ENCODE results near the gene VWA7.

The VWA7 gene

DNA sequence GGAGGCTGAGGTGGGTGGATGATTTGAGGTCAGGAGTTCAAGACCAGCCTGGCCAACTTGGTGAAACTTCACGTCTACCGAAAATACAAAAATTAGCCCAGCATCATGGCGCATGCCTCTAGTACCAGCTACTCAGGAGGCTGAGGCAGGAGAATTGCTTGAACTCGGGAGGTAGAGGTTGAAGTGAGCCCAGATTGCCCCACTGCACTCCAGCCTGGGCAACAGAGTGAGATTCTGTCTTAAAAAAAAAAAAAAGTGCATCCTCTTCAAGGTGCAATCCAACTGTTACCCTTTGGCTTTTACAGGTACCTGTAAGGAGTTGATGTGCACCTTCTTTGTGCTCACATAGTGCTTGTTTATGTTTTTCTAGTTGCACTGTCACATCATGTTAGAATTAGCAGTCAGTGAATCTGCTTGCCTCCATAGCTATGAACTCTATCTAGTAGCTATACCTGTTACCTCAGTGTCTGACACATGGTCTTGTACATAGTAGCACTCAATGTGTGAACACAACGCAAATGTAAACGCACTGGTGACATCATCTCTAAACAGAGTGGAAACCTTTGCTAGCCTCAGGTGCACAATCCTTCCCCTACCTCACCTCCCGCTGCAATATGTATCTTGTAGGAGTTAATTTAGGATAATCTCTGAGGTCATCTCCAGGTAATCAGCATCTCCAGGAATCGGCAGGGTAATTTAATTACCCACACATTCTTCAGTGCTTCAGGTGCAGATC, 27.7 kb downstream of the VWA7 start:
- no peak for DNase-seq

DNA sequence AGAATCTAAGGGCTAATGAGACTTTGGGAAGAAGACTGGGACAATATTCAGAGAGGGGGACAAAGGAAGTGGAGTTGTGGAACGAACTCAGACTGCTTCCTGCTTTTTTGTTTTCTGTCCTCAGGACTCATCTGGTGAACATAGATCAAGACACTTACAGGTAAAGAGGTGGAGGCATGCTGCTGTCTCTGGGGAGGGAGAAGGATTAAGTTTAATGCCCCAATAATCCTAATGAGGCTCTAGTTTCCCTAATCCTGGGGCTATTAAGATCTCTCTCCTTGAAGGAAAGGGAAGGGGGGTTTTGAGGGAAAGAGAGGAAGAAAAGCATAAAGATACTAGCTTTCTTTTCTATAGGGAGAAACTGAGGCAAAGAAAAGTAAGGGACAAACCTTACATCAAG, 32.7 kb downstream of the VWA7 start:
- no peak for DNase-seq

- no peak for DNase-seq
Measured at GRCh38 chr6:31742894-31743293, 34.2 kb downstream of the VWA7 start.

GRCh38 chr6:31741815-31742214, 35.3 kb downstream of the VWA7 start:
- DNase-seq, result no peak

- DNase-seq, result no peak
Measured at GRCh38 chr6:31740397-31741223, 36.5 kb downstream of the VWA7 start.

DNA sequence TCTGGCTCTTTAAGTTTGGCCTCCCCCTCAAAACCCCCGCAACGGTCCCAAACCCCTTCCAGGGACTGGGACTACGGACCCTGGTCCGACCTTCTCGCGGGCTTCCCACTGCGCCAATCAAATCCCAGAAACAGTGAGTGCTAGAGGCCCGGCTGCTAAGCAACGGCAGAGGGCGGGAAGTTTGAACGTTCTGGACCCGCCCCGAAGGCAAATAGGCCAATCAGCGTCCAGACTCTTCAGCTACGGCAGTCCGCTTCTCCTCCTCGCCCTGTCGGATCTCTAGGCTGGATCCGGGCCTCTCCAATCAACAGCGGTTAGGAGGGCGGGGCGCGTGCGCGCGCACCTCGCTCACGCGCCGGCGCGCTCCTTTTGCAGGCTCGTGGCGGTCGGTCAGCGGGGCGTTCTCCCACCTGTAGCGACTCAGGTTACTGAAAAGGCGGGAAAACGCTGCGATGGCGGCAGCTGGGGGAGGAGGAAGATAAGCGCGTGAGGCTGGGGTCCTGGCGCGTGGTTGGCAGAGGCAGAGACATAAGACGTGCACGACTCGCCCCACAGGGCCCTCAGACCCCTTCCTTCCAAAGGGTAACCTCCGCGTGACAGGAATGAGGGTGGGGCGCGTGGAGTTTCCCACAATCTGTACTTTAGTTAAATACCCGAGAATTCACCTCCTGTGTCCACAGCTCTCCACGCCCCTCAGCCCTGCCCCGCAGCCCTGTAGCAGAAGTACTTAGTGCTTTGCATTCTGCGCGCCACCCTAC, 37.3 kb downstream of the VWA7 start, which contains the start of gene MSH5:
MSH5 (plus strand) TSS at position 367 of the 758 bp plus-strand sequence. CDS start 462 bp downstream, outside the sequence.
- DNase-seq, result peak; percentile 99

DNA sequence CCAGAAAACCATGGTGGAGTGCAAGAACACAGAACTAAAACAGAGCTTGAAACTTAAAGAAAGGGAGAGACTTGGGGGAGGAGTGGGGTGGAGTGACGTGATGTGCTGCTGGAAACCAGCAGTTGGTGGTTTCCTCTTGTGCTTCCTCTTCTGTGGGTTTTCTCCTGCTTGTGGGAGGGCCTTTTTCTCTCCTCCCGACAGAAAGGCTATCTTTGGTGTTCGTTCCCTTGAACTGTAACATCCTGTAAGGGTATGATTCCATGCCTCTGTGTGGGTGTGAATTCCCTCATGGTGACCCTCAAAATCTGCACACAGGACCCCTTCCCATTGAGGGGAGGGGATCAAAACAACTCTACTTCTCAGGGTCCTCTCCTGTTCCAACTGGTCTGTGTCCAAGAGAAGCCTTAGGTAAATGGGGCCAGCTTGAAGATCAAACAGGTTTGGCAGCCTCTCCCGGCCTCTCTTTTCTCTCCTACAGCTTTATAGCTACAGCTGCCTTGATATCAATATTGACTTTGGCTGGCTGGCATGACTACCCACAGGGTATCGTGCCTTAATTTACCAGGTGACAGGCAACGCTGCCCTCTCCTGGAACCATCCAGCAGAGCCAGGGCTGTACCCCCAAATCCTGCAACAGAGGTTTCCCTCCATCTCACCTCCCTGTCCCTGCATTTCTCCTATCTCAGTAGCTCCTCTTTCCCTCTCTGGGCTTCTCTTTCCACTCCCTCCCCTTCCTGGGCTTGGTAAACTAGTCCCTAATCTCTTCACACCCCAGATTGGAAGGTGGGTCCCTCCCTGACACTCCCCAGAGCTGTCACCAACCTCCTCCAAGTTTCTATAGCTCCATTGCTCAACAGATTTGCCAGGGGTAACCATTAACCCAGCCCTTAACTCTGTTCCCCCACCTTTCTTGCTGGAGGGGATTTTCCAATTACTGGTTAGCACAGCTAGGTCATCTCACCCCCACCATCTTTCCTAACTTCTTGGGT, 38.8 kb downstream of the VWA7 start:
- DNase-seq, result peak; percentile 85

GRCh38 chr6:31737315-31737990, 39.7 kb downstream of the VWA7 start:
- DNase-seq, result peak; percentile 34

DNA sequence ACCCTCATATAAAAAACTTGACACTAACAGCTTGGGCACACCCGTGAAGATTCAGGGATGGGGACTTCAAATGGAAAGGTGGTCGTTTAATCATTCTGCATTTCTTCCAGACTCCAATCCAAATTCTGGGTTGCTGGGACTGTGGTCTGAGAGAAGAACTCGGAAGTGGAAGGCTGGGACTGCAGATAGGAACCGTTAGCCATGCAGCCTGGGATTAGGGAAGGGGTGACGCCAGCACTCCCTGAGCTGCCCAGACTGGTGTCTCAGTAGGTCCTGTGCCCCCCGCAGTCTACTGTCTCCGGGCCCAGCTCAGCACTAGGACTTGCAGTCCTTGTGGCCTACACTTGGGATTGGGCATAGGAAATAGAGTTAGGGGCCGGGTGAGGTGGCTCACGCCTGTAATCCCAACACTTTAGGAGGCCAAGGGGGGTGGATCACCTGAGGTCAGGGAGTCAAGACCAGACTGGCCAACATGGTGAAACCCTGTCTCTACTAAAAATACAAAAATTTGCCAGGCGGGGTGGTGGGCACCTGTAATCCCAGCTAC, 40.3 kb downstream of the VWA7 start:
- DNase-seq, result no peak

GRCh38 chr6:31736021-31736767, 40.9 kb downstream of the VWA7 start, which contains the start of gene CLIC1:
TSS of gene CLIC1 (minus strand) at chr6:31736530. CDS start at chr6:31736300, 230 bp downstream.
- DNase-seq, result peak; percentile 87

DNA sequence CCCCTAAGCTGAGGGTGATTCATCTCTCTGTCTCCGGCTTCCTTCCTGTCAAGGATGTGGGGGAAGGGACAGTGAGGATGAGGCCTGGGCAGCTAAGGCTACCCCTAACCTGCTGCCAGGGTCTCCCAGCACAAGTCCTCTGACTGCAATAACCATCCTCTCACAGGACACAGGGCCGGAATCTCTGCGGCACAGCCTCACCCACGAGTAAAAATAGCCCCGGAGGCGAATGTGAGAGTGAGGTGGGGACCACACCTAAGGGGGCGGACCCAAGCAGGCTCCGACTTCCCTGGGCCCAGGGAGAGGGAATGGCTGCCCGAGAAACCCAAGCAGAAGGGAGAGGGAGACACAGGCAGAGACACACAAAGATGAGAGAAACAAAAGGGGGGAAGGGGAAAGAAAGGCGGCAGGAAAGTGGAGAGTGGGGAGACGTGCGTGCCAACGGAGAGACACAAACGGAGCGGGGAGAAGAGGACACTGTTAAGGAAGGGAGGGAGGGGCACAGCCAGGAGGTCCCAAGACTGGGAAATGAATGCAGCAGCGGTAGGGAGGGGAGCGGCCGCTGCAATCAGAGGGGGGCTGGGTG, 42.2 kb downstream of the VWA7 start:
- DNase-seq, result peak; percentile 82

DNA sequence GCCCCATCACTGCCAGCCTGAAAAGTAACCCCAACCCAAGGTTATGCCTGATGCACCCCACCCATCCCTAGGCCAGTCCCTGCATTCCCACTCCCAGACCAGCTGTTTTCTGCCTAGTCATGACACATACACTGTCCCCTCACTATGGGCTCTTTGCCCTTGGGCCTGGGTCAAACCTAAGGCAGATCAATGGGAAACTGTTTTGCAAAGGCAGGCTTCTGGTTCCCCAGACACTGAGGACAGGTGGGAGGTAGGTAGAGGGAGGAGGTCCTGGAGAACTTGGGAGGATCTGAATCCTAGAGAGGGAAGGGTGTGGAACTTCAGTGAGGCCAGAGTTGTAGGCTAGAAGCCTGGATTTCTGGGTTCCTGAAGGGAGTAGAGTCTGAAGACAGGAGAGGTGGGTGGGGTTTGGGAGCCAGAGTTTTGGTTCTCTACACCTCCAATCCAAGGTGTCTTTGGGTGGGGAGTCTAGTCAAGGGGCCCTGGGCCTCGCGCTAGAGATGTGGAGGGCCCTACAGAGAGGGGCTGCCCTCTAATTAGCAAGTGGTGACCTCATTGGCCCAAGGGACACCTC, 42.8 kb downstream of the VWA7 start:
- DNase-seq, result no peak

DNA sequence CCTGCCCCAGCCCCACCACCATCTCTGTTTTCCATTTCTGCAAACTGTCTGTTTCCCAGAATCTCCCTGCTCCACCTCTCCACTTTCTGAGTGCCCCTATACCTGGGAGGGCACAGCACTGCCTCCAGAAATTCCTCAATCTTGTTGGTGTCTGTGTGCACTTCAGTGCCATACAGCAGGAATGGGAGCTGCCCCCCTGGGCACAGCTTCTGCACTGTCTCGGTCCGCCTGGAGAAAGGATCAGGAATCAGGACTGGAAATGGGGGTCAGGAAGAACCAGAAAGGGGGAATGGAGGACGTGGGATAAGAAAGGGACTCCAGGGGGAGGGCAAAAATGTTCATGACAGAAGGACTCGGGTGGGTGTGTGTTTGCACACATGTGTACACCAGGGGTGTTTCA, 43.4 kb downstream of the VWA7 start:
- no peak for DNase-seq

GRCh38 chr6:31732029-31732428, 45.1 kb downstream of the VWA7 start:
- no peak for DNase-seq

GRCh38 chr6:31730631-31731086, 46.5 kb downstream of the VWA7 start:
- no peak for DNase-seq

DNA sequence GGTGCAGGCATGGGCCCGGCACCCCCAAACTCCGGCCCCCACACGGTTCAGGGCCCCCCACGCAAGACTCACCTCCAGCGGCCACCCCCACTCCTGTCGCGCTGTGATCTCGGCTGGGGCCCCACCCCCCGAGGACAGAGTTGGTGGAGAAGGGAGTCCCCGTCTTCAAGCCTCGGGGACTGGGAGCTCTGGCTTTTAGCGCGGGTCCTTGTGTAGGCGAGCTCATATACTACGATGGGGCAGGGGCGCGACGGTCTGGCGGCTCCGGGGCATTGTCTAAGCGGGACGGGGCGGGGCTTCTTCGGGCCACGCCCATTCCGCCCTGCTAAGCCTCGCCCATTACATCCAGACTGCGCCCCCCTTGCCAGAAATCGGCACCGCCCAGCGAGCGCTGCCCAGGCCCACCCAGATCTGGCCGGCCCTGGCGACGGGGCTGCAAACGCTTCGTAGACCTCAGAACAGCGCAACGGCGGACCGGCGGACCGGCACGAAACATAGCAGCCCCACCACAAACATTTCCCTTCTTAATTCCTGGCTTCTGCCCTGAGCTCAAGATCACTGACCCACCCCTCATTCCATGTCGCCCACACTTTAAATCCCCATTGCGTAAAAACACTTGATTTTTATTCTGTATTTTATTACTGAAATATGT, 47.0 kb downstream of the VWA7 start:
- DNase-seq, result peak; percentile 90

- DNase-seq, result peak; percentile 79
Measured at GRCh38 chr6:31729515-31729978, 47.6 kb downstream of the VWA7 start.

DNA sequence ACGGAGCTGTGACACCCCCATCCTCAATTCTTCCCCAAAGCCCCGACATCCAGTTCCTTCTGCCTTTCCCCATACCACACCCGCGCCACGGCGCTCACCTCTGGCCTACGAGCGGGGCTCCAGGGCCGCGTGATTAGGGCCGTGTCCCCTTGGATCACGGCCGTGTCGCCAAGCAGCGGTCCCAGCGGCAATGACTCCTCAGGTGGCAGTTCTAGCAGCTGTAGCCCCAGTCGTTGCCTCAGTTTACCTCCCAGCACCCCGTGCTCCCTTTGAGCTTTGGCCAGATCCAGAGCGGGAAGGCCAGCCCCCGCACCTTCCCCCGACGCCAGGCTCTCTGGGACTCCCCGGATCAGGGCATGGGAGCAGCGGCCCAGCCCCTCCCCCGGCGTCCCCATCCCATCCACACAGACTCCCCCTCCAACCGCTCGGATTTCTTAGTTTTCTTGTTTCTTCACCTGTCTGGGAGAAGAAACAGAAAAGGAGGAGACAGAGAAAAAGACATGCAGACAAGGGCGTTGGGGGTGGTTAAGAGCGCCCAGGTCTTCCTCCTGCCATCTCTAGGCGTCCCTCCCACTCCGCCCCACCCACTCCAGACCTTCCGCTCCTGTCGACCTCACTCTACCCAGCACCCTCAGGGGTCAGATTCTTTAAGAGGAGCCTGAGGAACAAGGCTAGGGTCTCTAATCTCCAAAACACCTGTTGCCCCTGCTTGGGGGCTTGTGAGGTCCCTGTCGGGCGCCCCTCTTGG, 48.2 kb downstream of the VWA7 start, which contains the start of gene DDAH2:
DDAH2 (minus strand) TSS at position 533 of the 748 bp plus-strand sequence; CDS start at position 395, 138 bp downstream.
- DNase-seq, result no peak
